Measurements from ENCODE around the gene CDC6.

The CDC6 gene

DNA sequence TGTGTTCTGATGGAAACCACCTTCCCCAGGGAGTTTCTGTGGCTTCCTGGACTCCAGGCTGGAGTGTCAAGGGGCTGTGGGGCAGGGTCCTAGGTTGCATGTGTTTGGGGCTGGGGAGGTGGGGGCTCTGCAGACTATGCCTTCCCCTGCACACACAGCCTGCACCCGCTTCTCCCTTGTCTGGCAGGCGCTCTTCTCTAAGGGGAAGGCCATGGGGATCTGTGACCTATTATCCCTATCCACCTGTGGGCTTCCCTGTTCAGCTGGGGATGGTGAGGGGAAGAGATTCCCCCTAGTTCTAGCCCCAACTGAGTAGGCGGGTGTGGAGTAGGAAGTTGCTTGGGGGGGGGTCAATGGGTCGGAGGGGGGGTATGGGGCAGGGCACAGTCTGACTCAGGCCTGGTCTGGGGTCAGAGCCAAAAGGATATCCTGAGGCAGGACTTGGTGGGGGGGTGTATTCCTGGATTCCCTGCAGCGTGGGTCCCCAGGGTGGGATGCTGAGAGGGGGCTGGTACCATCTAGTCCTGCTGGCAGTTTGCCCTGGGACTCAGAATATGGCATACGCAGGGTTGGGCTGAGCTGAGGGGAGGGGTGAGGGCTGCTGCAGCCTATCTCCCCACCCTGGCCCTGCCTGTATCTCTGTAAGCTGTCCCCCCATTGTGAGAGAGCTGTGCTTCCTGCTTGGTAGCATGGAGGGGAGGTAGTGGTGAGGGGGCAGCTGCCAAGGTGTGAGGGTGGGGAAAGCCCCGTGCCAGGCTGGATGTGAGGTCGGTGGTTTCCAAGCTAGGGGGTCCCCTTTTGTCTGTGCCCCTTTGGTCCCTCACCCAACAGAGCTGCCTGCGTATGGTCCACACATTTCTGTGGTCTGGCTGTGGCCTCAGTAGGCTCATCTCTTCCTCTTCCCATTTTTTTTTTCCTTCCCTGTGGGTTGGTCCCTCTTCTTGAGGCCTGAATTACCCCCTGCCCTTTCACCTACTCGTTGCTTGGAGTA is 36.0 kb downstream of the CDC6 start:
- DNase-seq: peak in 1 of 2 experiments; percentile 26

DNA sequence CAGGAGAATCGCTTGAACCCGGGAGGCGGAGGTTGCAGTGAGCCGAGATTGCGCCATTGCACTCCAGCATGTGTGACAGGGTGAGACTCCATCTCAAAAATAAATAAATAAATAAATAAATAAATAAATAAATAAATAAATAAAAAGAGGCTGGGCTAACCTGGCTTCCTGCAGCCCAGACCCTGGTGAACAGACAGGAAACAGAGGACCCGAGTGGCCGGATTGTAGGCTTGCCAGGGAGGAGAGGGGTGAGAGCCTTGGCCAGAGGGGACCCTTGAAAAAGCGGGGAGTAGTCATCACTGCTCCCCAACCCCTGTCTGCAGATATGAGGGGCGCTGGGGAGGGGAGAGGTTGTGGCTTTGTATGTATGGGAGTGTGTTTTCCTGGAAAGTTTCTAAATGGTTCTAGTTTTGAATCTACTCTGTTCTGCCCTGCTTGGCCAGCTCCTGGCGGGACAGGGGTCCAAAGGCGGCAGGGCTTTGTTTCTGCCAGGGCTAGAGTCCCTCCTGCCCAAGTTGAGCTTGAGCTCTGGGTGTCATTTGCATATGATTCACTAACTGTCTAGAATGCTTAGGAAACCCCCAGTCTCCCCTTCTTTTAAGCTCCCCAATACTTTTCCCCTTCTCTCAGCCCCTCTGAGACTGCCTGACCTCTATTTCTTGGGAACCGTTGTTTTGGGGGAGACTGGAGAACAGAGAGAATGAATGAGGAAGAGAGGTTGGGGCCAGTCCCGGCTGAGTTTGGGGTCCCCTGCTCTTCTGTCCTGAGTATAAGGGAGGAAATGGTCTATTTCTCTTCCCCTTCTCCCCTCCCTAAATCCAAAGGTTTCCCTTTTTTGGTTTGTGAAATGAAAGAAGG is 37.7 kb downstream of the CDC6 start:
- DNase-seq: no peak

DNA sequence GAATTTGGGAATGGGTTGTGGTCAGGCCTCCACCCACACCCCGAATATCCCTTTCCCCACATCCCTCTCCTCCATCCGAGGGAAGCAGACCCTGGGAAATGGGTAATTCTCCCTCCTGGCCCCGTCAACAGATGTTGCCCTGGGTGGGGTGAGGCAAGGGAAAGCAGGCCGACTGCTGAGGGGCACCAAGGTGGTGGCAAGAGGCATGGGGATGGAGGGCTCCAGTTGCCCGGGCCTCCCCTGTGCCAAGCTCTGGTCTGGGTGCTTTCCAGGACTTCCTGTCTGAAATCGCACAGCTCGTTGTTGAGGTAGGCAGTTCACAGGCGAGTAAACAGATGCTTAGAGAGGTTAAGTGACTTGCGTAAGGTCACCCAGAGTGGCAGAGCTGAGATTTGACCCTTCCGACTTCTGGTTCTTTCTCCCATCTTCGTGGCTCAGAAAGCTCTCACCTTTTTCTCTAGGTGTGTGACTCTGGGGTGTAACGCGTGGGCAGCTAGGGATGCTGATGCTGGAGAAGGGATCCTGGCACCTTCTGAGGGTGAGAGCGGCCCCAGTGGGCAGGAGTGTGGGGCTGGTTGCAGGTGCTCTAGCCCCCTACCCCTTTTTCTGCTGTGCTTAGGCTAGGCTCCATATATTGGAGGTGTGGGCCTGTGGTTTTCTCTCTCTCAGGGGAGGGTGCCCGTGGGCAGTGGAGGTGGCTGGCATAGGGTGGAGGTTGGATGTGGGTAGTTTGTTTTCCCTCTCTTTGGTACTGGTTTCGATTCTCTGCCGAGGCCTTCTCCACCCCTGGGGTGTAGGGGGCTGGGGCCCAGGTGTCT is 38.5 kb downstream of the CDC6 start:
- no peak for DNase-seq

DNA sequence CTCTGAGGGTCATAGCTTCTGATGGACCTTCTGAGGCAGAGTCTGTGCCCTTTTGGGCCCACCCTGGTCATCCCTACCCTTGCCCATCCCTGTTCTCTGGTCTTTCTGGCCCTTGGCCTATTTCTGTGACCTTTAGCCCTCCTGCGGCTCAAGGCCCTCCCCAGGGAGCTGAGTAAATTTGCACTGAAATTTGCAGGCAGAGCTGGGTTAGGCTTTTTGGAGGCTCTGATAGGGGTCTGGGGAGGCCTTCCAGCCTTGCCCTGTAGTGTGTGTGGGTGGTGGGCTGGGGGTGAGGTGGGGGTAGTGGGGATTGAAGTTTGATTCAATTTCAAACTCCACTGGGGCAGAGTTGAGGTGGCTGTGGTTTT is 39.1 kb downstream of the CDC6 start:
- no peak for DNase-seq

DNA sequence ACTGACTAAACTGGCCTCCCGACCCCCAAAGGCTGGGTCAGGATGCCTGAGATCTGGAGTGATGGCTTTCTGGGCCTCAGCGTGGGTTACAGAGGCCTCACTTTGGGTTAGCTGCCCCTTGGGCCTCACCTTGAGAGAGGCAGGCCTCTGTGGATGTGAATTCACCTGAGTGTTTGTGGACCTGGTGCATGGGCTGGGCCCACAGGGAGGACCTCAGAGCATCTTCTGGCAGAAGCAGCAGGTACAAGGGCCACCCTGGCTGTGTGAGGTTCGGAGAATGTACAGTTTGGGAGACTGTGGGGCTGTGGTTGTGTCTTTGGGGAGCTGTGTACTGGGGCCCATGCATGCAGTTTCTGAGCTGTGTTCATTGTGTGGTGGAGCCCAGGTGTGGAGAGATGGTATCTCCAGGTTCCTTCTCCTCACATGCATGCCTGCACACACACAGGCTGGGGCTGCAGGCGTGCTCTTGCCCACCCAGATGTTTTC is 39.6 kb downstream of the CDC6 start:
- DNase-seq: no peak

DNA sequence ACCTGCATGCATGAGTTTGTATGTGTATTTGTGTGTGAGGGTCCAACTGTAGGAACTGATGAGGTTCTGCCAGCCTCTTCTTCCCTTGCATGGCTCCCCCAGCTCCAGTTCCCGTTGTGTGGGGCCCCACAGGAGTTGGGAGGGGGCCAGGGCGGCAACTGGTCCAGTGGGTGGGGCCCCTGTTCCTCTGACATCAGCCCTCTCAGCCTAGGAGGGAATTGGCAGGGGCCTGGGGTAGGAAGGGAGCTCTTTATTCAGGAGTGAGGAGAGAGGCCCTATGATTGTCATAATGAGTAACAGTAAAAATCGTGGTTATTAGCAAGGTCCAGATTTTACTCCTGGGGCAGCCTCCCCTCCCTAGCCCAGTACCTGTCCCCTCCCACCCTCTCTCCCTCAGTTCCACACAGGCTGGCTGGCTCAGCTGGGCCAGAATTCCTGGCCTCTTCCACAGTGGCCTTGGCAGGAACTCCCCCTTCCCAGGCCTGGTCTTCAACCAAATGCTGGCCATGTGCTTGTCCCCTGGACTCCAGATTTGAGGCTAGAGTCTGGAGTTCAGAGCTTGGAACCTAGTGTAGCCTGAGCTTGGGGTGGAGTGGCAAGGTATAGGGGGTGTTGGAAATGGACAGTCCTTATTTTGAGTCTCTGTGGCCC is 40.2 kb downstream of the CDC6 start:
- no peak for DNase-seq

DNA sequence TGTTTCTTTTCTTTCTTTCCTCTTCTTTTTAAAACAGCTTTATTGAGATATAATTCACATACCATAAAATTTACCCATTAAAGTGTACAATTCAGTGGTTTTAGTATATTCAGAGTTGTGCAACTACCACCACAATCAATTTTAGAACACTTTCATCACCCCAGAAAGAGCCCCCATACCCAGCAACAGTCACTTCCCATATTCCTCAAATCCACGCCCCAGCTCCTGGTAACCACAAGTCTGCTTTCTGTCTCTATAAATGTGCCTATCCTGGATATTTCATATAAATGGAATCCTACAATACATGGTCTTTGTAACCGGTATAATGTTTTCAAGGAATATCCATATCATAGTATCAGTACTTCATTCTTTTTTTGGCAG is 40.7 kb downstream of the CDC6 start:
- no peak for DNase-seq

DNA sequence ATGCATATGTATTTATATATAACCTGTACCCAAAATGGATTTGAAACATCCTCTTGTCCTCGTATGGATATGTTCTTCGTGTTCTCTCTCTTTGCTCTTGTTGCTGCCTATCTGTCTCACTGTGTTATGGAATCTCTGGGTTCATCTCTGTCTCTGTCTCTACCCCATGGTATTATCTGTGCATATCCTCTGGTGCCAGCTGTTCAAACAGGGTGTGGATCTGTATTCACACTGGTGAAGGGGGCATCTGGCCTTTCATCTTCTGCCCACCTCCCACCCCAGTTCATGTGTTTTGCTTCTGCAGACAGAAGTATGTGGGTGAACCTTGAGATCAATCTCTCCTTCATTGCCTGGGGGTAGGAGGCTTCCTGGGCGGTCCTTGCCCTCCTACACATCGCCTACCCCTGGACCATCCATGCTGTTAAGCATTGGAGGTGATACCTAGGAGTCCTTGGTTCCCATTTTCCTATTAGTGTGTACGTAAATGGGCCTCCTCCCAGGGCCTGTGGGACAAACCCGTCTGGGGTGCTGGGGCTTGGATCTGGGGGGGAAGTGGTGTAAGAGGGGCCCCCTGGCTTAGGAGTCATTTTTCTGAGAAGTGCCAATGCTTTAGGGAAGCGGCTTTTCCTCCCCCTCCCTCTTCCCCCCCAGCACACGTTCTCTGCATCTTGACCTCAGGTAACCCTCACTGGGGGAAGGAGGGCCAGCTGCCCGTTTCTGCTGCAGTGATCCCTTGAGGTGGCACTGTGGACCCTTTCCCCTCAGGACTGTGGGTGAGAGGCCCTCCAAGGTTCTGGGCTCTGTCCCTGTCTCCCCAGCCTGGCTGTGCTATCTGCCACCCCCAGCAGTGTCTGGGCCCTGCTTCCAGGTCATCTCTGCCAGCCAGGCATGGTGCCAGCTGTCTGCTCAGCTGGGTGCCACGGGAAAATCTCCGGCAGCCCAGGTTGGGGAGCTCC is 42.4 kb downstream of the CDC6 start:
- no peak for DNase-seq

DNA sequence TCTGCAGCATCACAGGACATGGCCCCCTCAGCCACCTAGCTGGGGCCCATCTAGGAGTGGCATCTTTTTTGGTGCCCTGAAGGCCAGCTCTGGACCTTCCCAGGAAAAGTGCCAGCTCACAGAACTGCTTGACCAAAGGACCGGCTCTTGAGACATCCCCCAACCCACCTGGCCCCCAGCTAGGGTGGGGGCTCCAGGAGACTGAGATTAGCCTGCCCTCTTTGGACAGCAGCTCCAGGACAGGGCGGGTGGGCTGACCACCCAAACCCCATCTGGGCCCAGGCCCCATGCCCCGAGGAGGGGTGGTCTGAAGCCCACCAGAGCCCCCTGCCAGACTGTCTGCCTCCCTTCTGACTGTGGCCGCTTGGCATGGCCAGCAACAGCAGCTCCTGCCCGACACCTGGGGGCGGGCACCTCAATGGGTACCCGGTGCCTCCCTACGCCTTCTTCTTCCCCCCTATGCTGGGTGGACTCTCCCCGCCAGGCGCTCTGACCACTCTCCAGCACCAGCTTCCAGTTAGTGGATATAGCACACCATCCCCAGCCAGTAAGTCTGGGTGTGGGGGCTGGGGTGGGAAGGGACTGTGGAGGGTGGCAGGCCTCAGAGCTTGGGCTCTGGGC is 43.3 kb downstream of the CDC6 start:
- no peak for DNase-seq

DNA sequence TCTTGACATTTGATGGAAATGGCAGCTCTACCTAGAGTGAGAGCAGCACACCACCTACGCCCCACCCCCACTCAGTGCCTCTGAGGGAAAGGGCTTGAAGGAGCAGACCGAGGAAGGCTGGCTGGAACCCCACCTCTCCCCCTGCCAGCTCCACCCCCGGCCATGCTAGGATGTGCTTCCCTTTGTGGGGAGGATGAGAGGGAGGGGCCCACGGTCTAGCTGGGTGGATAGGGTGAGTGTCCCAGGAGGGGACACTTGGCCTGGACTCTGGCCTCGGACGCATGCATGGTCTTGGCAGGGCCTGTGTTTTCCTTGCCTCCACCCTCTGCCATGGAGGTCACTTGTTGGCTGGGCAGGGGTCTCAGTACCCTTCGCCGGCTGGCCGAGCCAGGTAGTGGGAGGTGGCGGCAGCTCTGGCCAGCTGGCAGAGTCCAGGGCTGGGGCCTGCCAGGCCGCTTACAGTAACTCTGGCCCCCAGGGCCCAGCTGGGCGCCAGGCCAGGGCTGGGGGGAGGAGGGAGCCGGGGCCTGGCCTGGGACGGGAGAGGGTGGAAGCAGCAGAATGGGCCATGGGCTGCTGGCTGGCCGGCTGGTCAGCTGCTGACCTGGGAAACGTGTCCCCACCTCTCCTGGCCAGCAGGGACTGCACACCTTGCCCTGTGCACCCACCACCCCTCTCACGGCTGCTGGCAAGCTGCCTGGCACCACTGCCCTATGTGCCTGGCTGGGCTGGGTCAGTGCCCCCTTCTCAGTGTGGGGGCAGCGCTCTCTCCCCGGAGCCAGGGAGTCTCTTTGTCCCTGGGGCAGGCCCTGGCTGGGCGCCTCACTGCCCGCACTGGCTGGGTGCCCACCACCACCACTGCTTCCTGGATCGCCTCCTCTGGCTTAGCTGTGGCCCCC is 44.3 kb downstream of the CDC6 start:
- no peak for DNase-seq

DNA sequence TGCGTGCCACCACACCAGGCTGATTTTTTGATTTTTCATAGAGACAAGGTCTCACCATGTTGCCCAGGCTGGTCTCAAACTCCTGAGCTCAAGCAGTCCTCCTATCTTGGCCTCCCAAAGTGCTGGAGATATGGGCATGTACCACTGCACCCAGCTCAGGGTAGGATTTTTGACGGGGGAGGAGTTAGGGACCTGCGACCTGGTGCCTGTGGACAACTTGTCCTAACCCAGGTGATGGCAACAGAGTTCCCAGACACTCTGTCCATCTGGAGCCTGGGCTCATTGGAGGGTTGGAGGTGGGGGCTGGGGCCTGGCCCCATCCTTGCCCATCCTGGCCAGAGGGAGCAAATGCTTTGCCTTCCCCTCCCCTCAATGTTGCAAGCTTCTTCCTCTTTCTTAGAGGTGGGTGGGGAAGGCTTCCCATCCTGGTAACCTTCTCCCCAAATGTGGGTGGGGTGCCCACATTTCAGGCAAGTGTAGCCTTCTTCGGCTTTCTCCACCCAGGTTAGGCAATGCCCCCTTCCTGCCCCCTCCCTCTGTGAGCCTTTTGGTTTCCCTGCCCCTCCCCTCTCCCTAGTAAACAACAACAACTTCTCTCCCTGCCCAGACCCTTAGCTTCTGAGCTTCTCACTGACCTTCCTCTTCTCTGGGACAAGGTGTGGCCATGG is 46.2 kb downstream of the CDC6 start:
- no peak for DNase-seq

DNA sequence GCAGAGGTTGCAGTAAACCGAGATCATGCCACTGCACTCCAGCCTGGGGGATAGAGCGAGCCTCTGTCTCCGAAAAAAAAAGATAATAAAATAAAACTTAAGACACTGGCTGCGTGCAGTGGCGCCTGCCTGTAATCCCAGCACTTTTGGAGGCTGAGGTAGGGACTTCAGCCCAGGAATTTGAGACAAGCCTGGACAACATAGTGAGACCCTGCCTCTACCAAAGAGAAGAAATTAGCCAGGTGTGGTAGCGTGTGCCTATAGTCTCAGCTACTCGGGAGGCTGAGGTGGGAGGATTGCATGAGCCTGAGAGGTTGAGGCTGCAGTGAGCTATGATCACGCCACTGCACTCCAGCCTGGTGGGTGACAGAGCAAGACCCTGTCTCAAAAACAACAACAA is 47.9 kb downstream of the CDC6 start:
- DNase-seq: no peak

DNA sequence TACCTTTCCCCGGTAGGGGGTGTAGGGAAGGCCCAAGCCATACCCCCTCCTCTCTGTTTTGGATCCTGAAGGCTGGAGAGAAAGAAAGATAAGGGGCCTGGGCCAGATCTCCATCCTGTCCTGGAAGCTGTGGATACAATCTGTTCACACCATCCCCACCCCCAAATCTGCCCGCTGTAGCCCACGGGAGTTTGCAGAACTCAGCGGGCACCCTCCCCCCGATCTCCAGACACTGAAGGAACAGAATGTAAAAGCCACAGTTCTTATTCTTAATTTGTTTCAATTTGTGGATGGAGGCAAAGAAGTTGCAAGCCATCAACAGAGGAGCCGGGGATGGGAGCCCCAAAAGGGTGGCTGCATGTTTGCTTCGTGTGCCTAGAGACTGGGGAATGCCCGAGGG is 49.7 kb downstream of the CDC6 start:
- no peak for DNase-seq

DNA sequence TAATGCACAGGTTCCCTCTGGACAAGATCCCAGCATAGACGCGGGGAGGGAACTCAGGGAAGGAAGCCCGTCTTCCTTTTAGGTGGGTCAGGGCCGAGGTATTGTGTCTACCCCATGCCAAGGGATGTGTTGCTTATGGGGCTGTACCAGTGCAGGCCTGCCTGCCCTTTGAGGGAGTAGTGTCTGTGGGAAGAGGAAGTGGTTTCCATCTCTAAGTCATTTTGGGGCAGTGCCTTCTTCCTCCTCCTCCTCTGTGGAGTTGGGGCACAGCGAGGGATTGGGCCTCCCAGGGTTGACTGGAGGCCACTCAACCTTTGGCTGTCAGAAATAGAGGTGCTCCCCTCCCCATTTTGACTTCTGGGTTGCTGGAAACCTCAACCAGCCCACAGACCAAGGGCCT is 50.4 kb downstream of the CDC6 start:
- no peak for DNase-seq

DNA sequence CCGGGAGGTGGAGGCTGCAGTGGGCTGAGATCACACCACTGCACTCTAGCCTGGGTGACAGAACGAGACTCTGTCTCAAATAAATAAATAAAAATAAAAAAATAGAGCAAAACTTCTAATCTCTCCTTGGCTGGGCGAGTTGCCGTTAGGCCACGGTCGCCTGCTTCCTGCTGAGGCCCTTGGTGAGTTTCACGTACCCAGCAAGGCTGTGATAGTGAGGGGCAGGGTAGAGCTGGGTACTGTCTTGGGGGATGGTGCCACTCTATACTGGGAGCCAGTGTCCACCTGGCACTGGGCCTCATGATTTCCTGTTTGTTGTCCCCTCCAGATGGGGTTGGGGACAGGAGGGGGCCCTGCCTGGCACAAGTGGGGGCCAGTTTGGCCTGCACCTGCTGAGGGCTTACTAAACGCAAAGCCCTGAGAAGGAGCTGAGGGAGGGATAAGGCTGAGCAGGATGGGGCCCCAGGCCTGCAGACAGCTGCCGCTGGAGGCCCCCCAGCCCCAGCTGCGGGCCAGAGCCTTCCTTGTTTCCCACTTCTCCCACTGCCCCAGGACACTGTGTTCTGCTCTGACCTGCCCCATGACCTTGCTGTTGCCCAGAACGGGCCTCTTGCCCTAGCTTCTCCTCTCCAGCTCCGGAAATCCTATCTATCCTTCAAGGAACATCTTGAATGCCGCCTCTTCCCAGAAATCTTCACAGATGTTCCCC is 51.4 kb downstream of the CDC6 start:
- DNase-seq: no peak

DNA sequence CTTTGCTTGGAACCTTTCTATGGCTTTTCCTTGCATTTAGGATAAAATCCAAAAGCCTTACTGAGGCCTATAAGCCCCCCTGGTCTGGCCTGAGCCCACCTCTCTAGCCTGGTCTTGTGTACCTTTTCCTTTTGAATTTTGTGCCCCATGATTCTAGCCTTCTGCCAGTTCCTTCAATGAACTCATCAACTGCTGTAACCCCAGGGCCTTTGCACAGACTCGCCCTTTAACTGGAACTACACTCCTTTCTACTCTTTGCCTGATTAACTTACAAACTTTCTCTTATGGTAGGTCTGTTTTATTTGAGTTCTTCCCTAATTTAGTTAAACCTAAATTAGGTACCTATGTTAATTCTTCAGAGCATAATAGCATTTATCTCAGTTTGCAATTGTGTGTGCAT is 52.6 kb downstream of the CDC6 start:
- DNase-seq: no peak

DNA sequence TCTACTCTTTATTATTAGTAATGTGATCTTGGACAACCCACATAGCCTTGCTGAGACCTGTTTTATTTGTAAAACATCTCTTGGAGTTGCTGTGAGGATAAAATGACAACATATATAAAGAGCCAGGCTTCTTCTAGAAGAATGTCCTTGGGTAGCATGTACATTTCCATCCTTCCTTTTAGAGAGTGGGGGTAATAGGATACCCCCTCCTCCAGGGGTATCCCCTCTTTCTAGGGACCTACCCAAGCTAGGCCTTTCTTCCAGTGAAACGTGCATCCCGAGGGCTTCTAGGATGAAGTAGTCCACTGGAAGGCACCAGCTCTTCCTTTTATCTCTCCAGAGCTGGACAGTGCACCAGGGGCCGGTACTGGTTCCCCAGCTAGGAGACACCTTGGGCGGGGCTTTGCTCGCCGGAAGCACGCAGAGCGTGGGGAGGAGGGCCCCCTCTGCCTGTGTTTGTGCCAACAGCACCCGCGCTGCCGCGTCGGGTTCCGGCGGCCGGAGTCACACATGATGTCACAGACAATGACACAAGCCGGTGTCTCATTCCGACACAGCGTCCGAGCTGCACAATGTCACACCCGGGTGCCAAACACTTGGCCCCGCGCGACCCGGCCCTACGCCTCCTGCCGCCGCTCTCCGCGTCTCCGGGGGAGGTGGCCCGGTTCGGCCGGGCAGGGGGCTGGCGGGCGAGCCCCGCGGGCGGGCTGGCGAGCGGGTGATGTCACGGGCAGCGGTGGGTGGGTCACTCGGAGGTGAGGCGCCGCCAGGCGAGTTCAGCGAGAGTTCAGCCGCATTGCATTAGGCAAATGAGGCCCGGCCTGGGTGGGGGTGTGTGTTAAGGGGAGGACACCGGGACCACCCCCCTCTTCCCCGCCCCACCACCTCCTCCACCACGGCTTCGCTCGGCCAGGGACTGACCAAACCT is 53.5 kb downstream of the CDC6 start:
- peak; percentile 42 to 78 for DNase-seq
